Activated T-helper 2 cell treated with anti-CD3 and anti-CD28 coated beads, Interferon-gamma antibody, Interleukin-2, Interleukin-4, amounts not matched to agents 10 μg/mL and 5 μg/mL and 100 μg/mL, durations not matched to agents 14 hours and 24 hours and 36 hours (primary cell): Measurements from ENCODE around the gene SYCP2. TPM values are rescaled to one million over a fixed set of nuclear protein-coding genes. Genes with fewer than 3 reads are reported as not detected.
A peak's percentile ranks its signal among the peaks of the same experiment; 100 is the strongest.

ENCODE experiments used
- DNase-seq: peaks from one replicate; pipeline ENCODE4 v3.0.0; 2021; ENCODE audit warnings: low spot score
- H3K27ac Mint-ChIP-seq: one replicate; pipeline ENCODE4 v1.8.0; 2021; ENCODE audit warnings: mixed read lengths
- H3K27me3 Mint-ChIP-seq: one replicate; pipeline ENCODE4 v1.8.0; 2021; ENCODE audit warnings: low read depth, mixed read lengths
- H3K36me3 Mint-ChIP-seq: one replicate; pipeline ENCODE4 v1.8.0; 2021; ENCODE audit warnings: low read depth, mixed read lengths
- H3K4me1 Mint-ChIP-seq: one replicate; pipeline ENCODE4 v1.8.0; 2021; ENCODE audit warnings: low read depth, mixed read lengths
- H3K4me3 Mint-ChIP-seq: one replicate; pipeline ENCODE4 v1.8.0; 2021; ENCODE audit warnings: low read depth, mild to moderate bottlenecking, moderate library complexity, mixed read lengths
- H3K9me3 Mint-ChIP-seq: one replicate; pipeline ENCODE4 v1.8.0; 2021; ENCODE audit warnings: mixed read lengths
- intact Hi-C: fragments of 100-400 bp; cut with micrococcal nuclease; formaldehyde crosslinking; loops from one replicate; pipeline ENCODE4 v1.15.1; 2023
- total RNA-seq: library from RNA; stranded (reverse); gene quantifications from 2 replicates; pipeline ENCODE4 v1.2.3, GENCODE V29; 2022

SYCP2 gene
- total RNA-seq, 1 donor from 2014 or later, result 4.9 TPM

GRCh38 chr20:59939879-59940128 lies 6.4 kb upstream of the SYCP2 start:
- no peak for DNase-seq
- Mint-ChIP-seq H3K27me3 (no peaks in the 10 kb centered on the region), H3K27ac (peak overlapping the region; percentile 79), H3K4me3 (peak overlapping the region; percentile 94), H3K9me3 (no peaks in the 10 kb centered on the region), H3K4me1 (peaks cover 33% of the 10 kb centered on the region), H3K36me3 (peaks cover 36% of the 10 kb centered on the region)
- intact Hi-C loops, result loop anchor here (2.0 to 10.0 kb wide), 2 partner anchors 117 to 325 kb away; no protein-coding TSS in a partner anchor

GRCh38 chr20:59939052-59939878 lies 5.8 kb upstream of the SYCP2 start:
- H3K27me3 Mint-ChIP-seq, result no peaks in the 10 kb centered on the region
- H3K9me3 Mint-ChIP-seq, result no peaks in the 10 kb centered on the region
- peaks cover 33% of the 10 kb centered on the region for H3K4me1 Mint-ChIP-seq
- peak overlapping the region; percentile 94 for H3K4me3 Mint-ChIP-seq
- intact Hi-C loops, result no loop called here
- no peak for DNase-seq
- peaks cover 30% of the 10 kb centered on the region for H3K36me3 Mint-ChIP-seq
- H3K27ac Mint-ChIP-seq, result no peak overlapping the region

- H3K27me3 Mint-ChIP-seq, result no peaks in the 10 kb centered on the region
These were observed 5.2 kb upstream of the SYCP2 start for GRCh38 chr20:59938696-59939051.

GRCh38 chr20:59938221-59938620 lies 4.8 kb upstream of the SYCP2 start:
- intact Hi-C loops, result no loop called here

More at GRCh38 chr20:59938696-59939051, 5.2 kb upstream of the SYCP2 start:
- H3K4me3 Mint-ChIP-seq, result peak overlapping the region; percentile 78
- peaks cover 24% of the 10 kb centered on the region for H3K36me3 Mint-ChIP-seq
- H3K9me3 Mint-ChIP-seq, result no peaks in the 10 kb centered on the region
- intact Hi-C loops, result no loop called here
- peaks cover 33% of the 10 kb centered on the region for H3K4me1 Mint-ChIP-seq
- DNase-seq, result no peak
- H3K27ac Mint-ChIP-seq, result no peak overlapping the region

GRCh38 chr20:59937150-59937549 lies 3.7 kb upstream of the SYCP2 start:
- Mint-ChIP-seq H3K4me1 (peaks cover 31% of the 10 kb centered on the region), H3K27me3 (no peaks in the 10 kb centered on the region), H3K4me3 (no peak overlapping the region), H3K9me3 (no peaks in the 10 kb centered on the region), H3K27ac (no peak overlapping the region), H3K36me3 (peaks cover 22% of the 10 kb centered on the region)
- intact Hi-C loops, result no loop called here
- DNase-seq, result no peak

More at GRCh38 chr20:59938221-59938620, 4.8 kb upstream of the SYCP2 start:
- no peak for DNase-seq
- Mint-ChIP-seq H3K9me3 (no peaks in the 10 kb centered on the region), H3K27me3 (no peaks in the 10 kb centered on the region), H3K36me3 (peaks cover 24% of the 10 kb centered on the region), H3K4me1 (peaks cover 33% of the 10 kb centered on the region), H3K27ac (no peak overlapping the region), H3K4me3 (peak overlapping the region; percentile 78)

GRCh38 chr20:59936409-59936808 lies 3.0 kb upstream of the SYCP2 start:
- DNase-seq, result no peak
- H3K4me3 Mint-ChIP-seq, result no peak overlapping the region
- intact Hi-C loops, result no loop called here
- H3K4me1 Mint-ChIP-seq, result peaks cover 31% of the 10 kb centered on the region
- H3K36me3 Mint-ChIP-seq, result peaks cover 23% of the 10 kb centered on the region
- H3K9me3 Mint-ChIP-seq, result no peaks in the 10 kb centered on the region
- no peak overlapping the region for H3K27ac Mint-ChIP-seq
- no peaks in the 10 kb centered on the region for H3K27me3 Mint-ChIP-seq

GRCh38 chr20:59935457-59936185 lies 2.2 kb upstream of the SYCP2 start:
- intact Hi-C loops, result no loop called here
- no peaks in the 10 kb centered on the region for H3K27me3 Mint-ChIP-seq
- H3K36me3 Mint-ChIP-seq, result peaks cover 19% of the 10 kb centered on the region

GRCh38 chr20:59933849-59934585 lies 580 bp upstream of the SYCP2 start:
- Mint-ChIP-seq H3K36me3 (peaks cover 19% of the 10 kb centered on the region), H3K27ac (peak overlapping the region; percentile 22), H3K9me3 (no peaks in the 10 kb centered on the region), H3K27me3 (no peaks in the 10 kb centered on the region), H3K4me1 (peaks cover 34% of the 10 kb centered on the region), H3K4me3 (peak overlapping the region; percentile 73)
- intact Hi-C loops, result no loop called here
- DNase-seq, result peak; percentile 71

More at GRCh38 chr20:59935457-59936185, 2.2 kb upstream of the SYCP2 start:
- Mint-ChIP-seq H3K4me3 (no peak overlapping the region), H3K27ac (no peak overlapping the region), H3K9me3 (no peaks in the 10 kb centered on the region), H3K4me1 (peaks cover 31% of the 10 kb centered on the region)
- no peak for DNase-seq

GRCh38 chr20:59932616-59933295 lies 681 bp downstream of the SYCP2 start:
- Mint-ChIP-seq H3K4me3 (peak overlapping the region; percentile 58), H3K27me3 (peaks cover 5% of the 10 kb centered on the region), H3K36me3 (peaks cover 9% of the 10 kb centered on the region), H3K27ac (no peak overlapping the region), H3K9me3 (no peaks in the 10 kb centered on the region), H3K4me1 (peaks cover 26% of the 10 kb centered on the region)
- DNase-seq, result no peak
- intact Hi-C loops, result no loop called here

- H3K36me3 Mint-ChIP-seq, result peaks cover 3% of the 10 kb centered on the region
- peak overlapping the region; percentile 73 for H3K4me3 Mint-ChIP-seq
- peaks cover 21% of the 10 kb centered on the region for H3K4me1 Mint-ChIP-seq
- intact Hi-C loops, result no loop called here
- no peaks in the 10 kb centered on the region for H3K9me3 Mint-ChIP-seq
- H3K27me3 Mint-ChIP-seq, result peaks cover 5% of the 10 kb centered on the region
- peak overlapping the region; percentile 89 for H3K27ac Mint-ChIP-seq
- DNase-seq, result no peak
These were observed 1.7 kb downstream of the SYCP2 start for GRCh38 chr20:59931511-59932312.

GRCh38 chr20:59925899-59926298 lies 7.5 kb downstream of the SYCP2 start:
- intact Hi-C loops, result no loop called here
- Mint-ChIP-seq H3K27ac (no peak overlapping the region), H3K27me3 (peaks cover 24% of the 10 kb centered on the region), H3K4me1 (peaks cover 6% of the 10 kb centered on the region), H3K9me3 (no peaks in the 10 kb centered on the region), H3K36me3 (no peaks in the 10 kb centered on the region), H3K4me3 (no peak overlapping the region)
- no peak for DNase-seq

- H3K27ac Mint-ChIP-seq, result no peak overlapping the region
- H3K36me3 Mint-ChIP-seq, result no peaks in the 10 kb centered on the region
- H3K9me3 Mint-ChIP-seq, result no peaks in the 10 kb centered on the region
- H3K4me1 Mint-ChIP-seq, result peaks cover 6% of the 10 kb centered on the region
- DNase-seq, result no peak
- H3K4me3 Mint-ChIP-seq, result no peak overlapping the region
- H3K27me3 Mint-ChIP-seq, result peaks cover 24% of the 10 kb centered on the region
- intact Hi-C loops, result no loop called here
These were observed 8.1 kb downstream of the SYCP2 start for GRCh38 chr20:59925359-59925758.
